HL-60 (cell line): ENCODE measurements around the gene LCOR.

Experiments
- CTCF ChIP-seq: IDR thresholded peaks from one replicate; pipeline ENCODE4 v1.5.1; 2011; ENCODE audit warnings: low read length, control low read depth, inconsistent platforms; ENCODE audit not compliant: insufficient read depth
- POLR2AphosphoS5 ChIP-seq: IDR thresholded peaks from 2 replicates; pipeline ENCODE4 v1.6.1; 2012; ENCODE audit warnings: low read depth

- no peak for TF ChIP-seq CTCF
- TF ChIP-seq POLR2AphosphoS5: no peak
Observed at GRCh38 chr10:96896884-96897589, 64.9 kb downstream of the LCOR start.
